Activated T-cell treated with anti-CD3 and anti-CD28 coated beads, Interleukin-2, amount 50 U/mL, for 1 hour (primary cell): ENCODE results near the gene DNAJB4.
"Not testable (repeated sequence)": the region's sequence is repeated elsewhere in the genome, so short reads cannot be mapped to it uniquely, and the experiment has no call there.

Source experiments
- DNase-seq: peaks from one replicate; pipeline ENCODE4 v3.0.0-alpha.2; 2020

The DNAJB4 gene

DNA sequence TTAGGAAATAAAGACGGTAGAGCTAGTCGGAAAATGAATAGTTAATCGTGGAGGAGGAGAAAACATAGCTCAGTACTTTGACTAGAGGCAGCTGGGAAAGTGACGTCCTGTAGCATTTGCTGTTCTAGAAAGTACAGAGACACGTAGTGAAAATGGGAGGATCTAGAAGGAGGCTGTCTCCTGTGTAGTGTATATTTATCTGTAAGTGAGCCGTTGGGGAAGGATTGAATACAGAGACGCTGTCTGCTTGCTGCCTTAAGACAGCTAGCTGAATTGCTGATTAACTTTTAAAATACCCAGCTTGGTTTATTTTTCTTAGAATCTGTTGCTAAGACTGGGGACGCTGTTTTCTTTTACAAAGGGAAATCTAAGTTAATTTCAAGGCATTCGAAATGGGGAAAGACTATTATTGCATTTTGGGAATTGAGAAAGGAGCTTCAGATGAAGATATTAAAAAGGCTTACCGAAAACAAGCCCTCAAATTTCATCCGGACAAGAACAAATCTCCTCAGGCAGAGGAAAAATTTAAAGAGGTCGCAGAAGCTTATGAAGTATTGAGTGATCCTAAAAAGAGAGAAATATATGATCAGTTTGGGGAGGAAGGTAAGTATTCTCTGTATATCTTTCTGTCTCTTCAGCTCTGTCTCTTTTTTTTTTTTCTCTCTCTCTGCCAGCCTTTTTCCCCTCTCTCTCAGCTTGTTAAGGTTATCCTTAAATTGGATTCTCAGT lies at the start of gene DNAJB4:
Gene DNAJB4, plus strand, starts transcription at position 221 of the 729 bp plus-strand sequence. Its CDS starts 172 bp downstream, at position 393.
- DNase-seq = no peak

DNA sequence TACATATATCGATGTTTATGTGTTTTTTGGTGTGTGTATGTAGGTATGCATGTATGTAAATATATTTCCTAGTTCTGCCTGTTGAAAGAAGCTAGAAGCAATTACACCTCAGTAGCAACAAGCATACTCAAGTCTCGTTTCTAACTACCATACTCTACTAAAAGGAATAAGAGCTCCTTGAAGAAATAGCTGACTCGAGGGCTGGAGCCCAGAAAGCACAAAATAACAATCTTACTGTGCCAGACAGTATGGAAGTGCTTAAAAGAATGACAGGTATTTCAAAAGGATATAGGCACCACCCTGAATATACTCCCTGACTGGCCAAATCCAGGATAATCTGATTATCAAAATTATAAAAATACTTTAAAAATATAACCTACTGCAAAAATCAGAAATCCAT lies 49.0 kb upstream of the DNAJB4 start:
- DNase-seq = no peak

DNA sequence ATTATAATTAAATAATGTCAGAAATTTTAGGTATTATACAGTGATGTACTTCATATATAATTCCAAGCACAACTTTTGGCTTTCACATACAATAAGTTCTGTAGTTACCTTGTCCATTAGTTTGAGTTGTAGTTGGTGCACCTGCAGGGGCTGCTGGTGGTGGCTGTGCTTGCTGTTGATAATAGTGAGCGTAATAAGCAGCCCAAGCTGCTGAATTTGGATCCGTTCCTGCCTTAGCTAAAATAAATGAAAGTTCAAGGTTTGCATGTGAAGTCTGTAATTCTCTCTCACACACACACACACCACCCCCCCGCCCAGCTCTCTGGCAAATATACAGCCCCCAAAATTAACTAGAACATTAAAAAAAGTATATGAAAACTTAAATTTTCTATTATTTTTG lies 48.3 kb upstream of the DNAJB4 start:
- DNase-seq = no peak

DNA sequence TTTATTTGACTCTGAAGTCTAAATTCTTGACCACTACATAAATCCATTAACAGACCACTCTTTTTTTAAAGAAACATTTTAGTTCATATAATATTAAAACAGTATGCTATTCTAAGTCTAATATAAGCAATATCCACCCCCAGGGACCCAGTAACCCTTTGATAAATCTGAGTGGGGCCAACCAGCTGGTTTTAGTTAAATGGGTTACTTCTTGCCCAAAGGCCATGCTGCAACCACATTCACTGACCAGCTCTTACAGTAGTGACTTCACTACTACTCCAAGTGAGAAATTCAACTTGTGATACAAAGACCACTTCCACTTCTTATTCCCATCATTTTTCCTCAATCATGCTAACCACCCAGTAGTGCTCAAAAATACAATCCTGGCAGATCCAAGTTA lies 46.3 kb upstream of the DNAJB4 start:
- no peak for DNase-seq

DNA sequence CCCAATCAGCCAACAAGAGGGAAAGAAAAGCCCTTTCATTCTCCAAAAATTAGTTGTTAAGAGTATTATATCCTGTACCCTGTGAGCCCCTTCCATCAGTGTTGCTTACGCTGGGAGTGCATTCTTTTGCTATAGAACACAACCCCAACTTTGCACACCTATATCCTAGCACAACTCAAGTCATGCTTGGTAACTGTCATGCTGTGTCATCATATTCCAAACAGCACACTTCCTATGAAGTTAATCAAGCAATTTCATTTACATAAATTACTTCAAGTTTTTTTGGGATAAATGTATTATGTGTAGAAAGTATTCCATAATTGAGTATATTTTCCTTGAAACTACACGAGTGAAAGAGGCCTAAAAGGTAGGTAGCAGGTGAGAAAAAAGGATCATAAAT lies 45.9 kb upstream of the DNAJB4 start:
- DNase-seq = no peak

DNA sequence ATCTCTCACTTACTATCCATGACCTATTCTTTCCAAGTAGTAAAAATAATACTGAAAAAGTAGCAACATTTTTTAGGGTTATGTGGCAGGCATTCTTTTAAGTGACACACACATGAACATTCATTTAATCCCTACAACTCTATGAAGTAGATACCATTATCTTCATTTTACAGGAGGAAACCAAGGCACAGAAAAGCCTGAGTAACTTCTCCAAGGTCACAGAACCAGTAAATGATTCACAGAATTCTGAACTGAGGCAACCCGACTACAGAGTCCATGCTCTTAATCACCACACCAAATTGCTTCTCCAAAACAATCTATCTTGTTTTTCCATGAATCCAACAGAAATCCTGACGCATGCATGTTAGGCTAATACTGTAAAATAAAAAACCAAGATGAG lies 43.3 kb upstream of the DNAJB4 start:
- DNase-seq = no peak

DNA sequence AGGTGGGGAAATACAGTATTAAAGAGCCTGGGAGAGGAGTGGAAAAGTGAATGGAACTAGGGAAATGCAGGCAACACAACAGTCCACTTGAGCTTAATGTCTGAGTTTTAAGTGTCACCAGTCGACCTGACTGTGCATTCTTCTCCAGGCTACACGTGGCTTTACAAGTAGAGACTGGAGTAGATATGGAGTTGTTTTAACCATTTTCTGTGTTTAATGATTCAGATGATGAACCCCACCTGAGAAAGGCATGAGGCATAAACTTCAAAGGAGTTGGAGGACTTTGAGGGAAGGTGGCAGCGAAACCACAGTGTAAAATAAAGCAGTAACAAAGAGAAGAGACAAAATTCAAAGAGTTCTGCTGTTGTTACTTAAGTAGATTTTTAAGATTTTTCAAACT lies 38.4 kb upstream of the DNAJB4 start:
- DNase-seq = no peak

DNA sequence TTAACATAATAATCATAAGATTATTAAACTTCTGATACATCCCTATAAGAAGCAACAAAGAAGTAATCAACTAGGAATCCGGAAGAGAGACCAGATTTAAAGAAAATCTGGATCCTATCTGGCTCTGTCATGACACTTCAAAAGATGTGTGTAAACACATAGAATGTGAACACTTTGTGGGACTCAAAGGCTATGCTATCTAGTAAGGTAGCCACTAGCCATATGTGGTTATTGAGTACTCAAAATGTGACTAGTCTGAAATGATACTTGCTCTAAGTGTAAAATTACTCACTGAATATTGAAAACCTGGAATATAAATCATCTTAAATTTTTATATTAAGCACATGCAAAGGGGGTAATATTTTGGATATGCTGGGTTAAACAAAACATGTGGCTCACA lies 34.5 kb upstream of the DNAJB4 start:
- no peak for DNase-seq

DNA sequence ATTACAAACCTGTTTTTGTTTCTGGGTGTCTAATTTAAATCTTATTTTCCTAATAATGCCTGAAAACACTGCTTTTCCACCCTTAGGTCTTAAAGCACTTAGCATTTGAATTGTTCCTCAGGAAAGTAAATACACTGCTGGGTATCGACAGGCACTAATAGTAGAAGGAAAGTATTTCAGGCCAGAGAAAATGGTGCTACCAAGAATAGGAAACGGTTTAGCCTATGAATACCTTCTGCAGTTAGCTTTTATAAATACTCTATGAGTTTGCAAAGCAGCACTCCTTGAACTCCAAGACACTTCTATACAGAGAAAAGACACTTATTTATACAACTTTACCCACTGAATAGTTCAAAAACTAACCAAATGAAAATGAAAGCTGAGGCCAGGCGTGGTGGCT lies 32.7 kb upstream of the DNAJB4 start:
- no peak for DNase-seq

DNA sequence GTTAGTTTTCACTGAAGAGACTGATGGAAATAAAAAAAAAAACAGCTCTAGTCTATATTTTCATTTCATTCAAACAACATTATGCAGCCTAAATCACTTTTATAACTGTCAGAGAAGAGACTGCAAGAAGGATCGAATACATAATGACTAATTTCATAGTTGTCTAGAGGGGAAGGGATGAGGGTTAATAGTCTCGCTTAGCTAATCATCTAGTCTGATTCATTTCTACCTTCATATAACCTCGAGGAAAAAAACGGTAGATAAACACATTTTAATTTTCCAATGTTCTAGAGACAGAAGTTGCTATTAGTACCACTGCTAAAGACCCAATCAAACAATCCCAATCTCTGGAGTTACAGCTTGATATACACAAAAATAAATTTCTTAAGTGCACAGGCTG lies 29.4 kb upstream of the DNAJB4 start:
- DNase-seq = no peak

DNA sequence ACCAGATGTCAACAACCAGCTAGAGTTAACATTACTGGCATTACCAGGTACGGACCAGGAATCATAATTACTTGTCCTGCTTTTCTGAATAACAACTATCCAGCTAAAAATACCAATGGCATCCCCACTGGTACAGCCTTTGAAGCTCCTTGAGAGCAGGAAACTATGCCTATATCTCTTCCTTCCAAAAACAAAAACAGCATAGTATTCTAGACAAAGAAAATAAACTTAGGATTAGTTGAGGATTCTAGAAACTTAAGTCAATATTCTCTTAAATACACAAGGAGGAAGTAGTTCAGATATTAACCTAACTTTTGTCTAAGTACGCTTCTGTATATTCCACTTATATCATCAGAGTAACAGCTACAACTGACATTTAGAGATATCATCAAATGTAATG lies 28.8 kb upstream of the DNAJB4 start:
- no peak for DNase-seq

DNA sequence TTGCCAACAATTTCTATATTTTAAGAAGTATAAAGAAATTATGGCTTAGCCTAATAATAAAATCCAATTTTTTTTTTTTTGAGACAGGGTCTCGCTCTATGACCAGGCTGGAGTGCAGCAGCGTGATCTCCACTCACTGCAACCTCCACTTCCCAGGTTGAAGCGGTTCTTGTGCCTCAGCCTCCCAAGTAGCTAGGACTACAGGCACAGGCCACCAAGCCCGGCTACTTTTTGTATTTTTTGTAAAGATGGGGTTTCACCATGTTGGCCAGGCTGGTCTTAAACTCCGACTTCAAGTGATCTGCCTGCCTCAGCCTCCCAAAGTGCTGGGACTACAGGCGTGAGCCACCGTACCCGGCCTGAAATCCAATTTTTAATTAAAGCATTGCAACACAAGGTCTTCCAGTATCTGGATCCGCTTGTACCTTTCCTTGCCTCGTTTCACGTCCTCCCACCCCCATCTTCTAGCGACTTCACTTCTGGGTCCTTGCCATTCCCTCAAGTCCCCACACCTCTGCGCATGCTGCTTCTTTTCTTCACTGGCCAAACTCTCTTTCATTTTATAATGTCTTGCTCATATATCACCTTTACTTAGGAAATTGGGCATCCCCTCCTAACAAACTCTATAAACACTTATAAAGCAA lies 28.2 kb upstream of the DNAJB4 start:
- DNase-seq = no peak

DNA sequence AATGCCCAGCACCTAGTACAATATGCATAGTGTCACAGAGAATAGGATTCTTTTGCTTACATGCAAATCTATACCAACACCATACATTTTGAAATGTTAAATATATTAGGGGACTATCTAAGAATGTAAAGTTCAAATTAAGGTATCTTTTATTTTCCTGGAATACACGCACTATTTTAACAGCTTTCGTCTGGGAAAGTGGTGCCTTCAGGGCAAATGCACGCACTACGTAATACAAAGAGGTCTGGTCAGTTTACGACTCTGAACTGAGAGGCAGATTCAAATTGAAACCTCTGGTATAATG lies 26.8 kb upstream of the DNAJB4 start:
- no peak for DNase-seq

DNA sequence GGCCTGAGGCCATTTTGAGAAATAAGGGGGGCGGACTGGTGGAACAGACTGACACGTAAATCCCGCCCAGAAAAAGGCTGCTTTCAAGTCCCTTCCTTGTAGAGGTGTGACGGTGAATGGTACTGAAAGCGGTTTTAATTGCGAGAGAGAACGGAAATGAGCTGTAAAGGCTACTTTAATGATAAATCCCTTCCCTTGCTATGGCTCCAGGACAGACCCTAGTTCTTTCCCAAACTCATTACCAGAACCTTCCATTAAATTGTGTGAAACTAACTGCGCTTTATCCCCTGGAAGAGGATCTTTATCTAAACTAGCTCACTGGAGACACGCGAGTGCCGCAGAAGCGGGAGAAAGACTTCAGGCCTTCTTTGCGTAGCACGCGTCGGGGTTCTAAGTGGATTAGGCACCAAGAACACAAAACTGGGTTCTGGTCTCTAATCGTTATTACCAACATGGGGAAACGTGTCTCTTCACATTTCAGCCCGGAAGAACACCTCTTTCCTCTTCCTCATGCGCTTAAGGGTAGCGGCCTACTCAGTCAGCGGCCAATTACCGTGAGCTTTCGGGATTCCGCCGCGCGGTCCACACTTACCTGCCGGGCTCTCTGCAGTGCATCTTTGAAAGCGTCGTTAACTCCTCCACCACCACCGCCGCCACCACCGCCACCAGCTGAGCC lies 26.3 kb upstream of the DNAJB4 start:
- peak; percentile 46 for DNase-seq

DNA sequence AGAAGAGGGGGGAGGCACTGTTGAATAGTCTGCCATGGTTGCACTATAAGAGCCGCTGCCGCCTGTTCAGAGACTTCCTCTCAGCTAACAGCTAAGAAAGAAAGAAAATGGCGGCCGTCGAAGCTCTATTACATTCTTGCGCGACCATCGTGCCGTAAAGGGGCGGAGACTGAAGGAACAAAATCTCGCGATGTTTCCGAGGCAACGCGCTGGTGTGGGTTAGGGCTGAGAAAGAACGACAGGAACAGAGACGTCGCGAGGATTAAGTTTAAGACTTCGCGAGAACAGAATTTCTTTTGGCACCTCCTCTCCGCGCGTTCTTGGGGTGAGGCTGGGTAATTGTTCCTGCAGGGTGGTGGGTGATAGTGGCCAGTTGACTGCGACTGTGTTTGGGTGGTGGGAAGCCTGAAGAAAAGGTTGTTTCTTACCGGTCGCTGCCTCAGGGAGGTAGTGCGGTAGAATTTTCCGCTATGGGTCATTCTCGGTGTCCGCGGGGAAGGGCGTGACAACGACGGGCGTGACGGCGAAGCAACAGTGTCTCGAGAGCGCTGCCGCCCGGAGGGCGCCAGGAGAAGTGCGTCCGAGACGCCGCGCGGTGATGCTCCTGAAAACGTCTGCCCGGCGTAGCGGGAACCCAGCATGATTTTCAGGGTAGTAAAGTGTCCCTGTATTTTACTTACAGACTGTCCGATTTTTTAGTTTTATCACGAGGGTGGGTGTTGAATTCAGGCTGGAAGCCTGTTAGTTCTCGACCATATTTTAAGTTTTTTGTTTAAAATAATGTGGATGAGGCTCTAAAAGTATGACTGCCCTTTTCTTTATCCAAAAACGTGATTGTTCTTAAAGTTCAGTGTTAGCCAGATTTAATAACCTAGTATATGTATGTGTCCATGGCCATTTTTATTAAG lies 25.5 kb upstream of the DNAJB4 start, which contains the start of gene FUBP1:
Gene FUBP1, minus strand, starts transcription at position 104 of the 908 bp plus-strand sequence. Its CDS starts 68 bp downstream, at position 36.
- DNase-seq = peak; percentile 91

DNA sequence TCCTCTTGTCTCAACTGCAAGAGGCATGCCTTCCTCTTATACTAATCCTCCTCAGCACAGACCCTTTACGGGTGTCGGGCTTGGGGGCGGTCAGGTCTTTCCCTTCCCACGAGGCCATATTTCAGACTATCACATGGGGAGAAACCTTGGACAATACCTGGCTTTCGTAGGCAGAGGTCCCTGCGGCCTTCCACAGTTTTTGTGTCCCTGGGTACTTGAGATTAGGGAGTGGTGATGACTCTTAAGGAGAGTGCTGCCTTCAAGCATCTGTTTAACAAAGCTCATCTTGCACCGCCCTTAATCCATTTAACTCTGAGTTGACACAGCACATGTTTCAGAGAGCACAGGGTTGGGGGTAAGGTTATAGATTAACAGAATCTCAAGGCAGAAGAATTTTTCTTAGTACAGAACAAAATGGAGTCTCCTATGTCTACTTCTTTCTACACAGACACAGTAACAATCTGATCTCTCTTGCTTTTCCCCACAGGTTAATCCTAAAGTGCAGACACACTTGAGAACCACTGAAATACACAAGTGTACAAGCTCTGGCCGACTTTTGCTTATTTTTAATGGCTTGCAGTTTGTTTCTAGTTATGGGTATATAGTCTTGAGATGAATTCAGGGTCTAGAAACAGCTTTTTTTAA lies 21.3 kb upstream of the DNAJB4 start:
- not testable (repeated sequence) for DNase-seq

DNA sequence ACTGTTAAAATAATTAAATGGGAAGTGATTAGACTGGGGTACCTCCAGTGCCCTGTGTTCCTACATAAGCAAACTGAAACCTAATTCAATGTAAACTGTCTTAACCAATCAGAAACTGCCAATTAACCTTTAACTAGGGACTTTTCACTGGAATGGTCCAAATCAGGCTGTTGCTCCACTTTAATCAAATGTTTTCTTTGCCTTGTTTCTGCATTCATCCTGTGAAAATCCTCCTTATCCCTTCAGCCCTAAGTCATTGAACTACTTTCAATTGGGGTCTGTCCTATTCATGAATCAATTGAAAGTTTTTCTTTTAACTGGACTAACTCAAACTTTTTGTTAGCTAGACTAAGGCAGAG lies 20.8 kb upstream of the DNAJB4 start:
- no peak for DNase-seq

DNA sequence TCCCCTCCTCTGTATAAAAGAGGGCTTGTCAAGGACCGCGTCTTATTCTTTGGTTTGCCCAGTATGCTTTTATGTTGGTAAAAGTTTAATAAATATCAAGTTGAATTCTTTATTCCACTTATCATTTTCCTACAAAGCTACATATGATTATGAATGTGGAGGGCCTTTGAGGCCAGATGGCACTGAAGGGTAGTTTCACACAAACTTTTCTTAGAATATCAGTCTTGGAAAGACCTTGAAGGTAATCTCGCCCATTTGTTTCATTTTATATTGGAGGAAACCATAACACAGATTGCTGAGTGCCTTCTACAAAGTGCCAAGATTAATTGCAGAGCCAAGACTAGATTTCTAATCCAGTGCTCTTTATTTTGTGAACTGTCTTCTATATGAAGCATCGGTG lies 20.1 kb upstream of the DNAJB4 start:
- DNase-seq = no peak

DNA sequence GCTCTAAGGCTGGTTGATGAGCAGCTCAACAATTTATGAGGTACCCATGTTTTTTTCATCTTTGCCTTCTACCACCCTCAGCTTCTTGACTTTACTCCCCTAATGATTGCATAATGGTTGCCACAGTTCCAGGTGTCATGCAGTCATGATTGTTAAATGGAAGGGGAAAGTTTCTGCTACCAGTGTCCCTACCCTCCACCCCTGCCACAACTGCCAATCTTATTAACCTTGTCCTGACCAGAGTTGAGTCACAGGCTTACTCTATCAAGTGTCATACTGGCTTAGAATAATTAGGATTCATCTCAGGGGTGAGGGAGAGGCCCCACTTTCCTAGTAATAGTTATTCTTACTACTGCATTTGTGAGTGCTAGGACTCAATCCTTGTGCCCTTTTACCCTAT lies 17.9 kb upstream of the DNAJB4 start:
- DNase-seq = no peak

DNA sequence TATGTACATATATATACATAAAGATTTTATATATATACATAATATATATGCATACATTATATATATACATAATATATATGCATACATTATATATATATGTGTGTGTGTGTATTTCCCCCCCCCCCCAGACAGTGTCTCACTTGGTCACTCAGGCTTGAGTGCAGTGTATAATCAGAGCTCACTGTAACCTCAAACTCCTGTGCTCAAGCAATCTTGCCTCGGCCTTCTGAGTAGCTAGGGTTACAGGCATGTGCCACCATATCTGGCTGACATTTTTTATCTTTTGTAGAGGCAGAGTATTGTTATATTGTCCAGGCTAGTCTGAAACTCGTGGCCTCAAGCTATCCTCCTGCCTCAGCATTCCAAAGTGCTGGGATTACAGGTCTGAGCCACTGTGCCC lies 16.8 kb upstream of the DNAJB4 start:
- no peak for DNase-seq

DNA sequence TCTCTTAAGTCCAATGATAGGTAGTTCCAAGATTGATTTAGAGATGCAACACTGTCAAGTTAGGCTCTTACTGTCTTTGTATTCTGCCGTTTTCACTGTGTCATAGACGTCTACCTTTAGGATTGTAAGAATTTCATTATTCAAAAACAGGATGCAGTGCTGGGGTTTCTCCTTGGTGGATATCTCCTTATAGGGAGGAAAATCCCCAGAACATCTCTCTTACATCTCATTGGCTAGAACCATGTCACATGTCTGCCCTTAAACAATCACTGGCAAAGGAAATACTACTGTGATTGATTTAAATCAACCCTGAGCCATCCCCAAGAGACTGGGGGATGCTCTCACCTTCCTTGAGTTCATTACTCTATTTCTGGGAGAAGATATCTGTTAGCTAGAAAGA lies 15.0 kb upstream of the DNAJB4 start:
- no peak for DNase-seq

DNA sequence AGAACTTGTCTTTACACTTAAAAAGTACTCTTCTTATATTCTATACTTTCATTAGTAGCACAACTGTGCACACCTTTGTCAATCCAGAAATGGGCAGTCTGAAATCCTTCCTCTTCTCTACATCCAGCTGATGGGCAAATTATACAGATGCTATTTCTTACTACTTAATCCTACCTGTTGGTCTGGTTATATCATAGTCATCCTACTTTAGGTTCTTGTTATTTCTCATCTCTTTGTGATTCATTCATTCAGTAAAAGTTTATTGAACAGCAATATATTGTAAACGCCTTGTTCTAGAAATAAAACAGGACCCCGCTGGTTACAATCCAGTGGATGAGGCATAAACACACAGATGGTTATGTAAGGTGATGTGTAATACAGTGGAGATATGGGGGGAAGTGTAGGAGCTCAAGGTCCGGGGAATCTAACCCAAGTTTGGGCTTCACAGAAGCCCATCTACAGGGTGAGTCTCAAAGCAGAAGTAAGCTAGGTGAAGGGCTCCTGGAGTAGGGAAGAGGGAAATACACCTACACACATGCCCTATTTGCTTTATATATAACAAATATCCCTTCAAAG lies 14.0 kb upstream of the DNAJB4 start:
- no peak for DNase-seq

DNA sequence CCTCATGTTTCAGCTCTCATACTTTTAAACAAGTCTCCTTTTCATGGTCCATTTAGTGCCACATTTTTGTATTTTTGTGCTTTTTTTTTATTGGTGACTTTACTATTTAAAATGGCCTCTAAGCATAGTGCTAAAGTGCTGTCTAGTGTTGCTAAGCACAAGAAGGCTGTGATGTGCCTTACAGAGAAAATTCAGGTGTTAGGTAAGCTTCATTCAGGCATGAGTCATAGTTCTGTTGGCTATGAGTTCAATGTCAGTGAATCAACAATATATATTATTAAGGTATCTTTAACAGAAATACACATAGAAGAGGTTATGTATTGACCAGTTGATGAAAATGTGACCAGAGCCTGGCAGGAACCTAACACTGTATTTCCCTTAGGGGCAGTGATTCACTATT lies 13.1 kb upstream of the DNAJB4 start:
- no peak for DNase-seq
